GM19452 (cell line): ENCODE measurements around the gene INHBB.

ENCODE experiments used
- ATAC-seq: cut with Tn5 transposase; IDR thresholded peaks from one replicate; pipeline ENCODE4 v1.9.1; 2021; ENCODE audit not compliant: unreplicated experiment

INHBB gene

GRCh38 chr2:120341977-120342376, 4.0 kb upstream of the INHBB start:
- ATAC-seq, result no peak

GRCh38 chr2:120342446-120342845, 3.5 kb upstream of the INHBB start:
- no peak for ATAC-seq

DNA sequence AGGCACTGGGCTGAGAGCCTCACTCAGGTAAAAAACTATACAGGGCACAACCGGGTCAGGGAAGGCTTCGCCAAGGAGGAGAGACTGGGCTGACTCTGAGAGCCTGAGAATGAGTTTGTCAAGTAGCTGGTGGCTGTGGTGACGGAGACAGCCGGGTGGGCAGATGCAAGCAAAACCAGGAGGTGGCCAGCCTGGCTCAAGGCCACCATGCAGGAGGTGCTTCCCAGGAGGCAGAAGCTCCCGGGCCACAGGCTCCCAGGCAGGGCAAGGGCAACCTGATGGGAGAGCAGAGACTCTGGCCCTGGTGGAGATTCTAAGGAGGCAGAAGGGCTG, 2.9 kb upstream of the INHBB start:
- no peak for ATAC-seq

DNA sequence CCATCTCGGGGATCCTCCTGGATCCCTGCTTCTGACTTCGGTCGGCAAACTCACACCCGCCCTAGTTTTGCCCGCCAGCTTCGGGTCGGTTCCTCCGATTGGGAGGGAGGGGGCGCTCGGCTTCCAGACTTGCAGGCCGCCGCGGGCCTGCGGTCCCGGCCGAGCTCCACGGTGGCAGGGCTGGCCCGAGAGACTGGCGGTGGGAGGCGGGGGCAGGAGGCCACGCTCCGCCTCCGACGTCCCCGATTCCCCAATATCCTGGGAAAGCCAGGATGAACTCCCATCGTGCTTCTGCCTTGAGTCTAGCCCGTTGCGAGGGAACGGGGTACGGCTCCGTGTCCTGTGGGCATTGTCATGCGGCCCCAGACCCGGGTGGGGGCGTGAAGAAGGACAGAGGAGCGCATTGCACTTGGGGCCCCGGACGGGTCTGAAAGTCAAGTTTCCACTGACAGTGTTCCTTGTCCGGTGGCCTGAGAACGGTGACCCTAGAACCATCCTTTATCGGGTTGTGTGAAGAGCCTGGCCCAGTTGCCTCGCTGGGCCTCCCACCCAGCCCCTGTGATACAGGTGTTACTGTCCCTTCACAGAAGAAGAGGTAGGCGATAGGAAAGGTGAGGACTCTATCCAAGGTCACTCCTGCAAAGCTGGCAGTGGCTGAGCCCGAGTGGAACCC, 2.4 kb upstream of the INHBB start:
- ATAC-seq, result no peak

DNA sequence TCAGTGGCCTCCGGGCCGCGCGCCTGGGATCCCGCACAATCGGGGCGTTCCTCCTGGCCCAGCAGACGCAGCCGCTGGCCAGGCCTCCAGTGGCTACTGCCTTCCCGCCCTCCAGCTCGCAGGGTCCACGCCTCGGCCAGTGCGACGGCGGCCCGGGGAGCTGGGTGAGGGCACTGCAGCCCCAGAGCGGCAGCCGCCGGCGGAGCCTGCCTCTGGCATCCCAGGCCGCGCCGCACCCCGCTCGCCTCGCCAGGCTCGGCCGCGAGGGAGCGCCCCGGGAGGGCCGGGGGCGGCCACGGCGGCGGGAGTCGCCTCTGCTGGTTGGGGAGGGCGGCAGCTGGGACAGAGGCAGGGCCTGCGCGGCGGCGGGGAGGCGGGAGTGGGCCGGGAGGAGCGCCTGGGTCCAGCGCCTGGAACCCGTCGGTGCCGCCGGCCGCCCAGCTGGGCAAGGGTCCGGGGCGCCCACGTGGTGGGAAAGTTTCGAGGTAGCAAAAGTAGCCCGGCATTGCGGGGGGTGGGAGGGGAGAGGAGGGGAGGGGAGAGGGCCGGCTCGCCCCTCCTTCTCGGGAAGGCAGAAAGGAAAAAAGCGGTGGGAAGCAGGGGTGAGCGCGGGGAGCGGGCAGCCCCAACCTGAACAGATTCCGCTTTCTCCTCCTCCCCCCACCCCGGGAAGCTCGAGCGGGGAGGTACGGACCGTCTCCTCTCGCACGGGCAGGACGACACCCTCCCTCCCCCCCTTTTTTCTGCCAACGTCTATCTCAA, 1.5 kb upstream of the INHBB start:
- ATAC-seq, result no peak

GRCh38 chr2:120344976-120345581, 857 bp upstream of the INHBB start:
- no peak for ATAC-seq

GRCh38 chr2:120345608-120346007, 328 bp upstream of the INHBB start:
- ATAC-seq, result no peak

- ATAC-seq, result no peak
Measured at GRCh38 chr2:120346667-120347358, 877 bp downstream of the INHBB start.

GRCh38 chr2:120347396-120348060, 1.6 kb downstream of the INHBB start:
- no peak for ATAC-seq

DNA sequence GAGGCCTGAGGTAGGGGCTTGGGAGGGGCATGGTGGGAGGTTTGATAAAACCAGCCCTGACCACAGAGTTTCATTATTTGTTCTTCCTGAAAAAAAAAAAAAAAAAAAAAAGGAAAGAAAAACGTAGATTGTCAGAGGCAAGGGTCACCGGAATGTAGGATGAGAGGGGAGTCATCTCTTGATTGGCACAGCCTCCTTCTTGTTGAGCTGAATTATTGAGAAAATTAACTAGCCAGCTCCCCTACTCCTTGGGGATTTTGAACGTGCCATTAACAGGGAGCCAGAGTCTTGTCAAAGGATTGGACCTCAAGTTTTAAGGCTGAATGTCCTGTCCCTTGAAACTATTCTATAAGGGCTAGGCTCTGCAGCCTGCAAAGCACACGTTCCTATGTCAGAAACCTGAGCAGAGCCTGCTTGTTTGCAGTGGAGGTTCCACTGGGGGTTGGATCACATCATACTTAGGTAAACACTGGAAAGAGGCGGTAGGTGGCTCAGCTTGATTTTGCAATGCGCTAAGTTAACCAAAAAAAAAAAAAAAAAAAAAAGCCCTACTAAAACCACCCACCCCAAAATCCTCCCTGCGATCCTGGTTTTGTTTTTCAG, 2.3 kb downstream of the INHBB start:
- ATAC-seq, result no peak

GRCh38 chr2:120348737-120349439, 3.0 kb downstream of the INHBB start:
- no peak for ATAC-seq

- no peak for ATAC-seq
Measured at GRCh38 chr2:120349440-120349921, 3.5 kb downstream of the INHBB start.

GRCh38 chr2:120350080-120350479, 4.1 kb downstream of the INHBB start:
- no peak for ATAC-seq

DNA sequence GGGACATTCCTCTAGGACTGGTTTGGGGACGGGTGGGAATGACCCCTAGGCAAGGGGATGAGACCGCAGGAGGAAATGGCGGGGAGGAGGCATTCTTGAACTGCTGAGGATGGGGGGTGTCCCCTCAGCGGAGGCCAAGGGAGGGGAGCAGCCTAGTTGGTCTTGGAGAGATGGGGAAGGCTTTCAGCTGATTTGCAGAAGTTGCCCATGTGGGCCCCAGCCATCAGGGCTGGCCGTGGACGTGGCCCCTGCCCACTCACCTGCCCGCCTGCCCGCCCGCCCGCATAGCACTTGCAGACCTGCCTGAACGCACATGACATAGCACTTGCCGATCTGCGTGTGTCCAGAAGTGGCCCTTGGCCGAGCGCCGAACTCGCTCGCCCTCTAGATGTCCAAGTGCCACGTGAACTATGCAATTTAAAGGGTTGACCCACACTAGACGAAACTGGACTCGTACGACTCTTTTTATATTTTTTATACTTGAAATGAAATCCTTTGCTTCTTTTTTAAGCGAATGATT, 4.9 kb downstream of the INHBB start:
- no peak for ATAC-seq

DNA sequence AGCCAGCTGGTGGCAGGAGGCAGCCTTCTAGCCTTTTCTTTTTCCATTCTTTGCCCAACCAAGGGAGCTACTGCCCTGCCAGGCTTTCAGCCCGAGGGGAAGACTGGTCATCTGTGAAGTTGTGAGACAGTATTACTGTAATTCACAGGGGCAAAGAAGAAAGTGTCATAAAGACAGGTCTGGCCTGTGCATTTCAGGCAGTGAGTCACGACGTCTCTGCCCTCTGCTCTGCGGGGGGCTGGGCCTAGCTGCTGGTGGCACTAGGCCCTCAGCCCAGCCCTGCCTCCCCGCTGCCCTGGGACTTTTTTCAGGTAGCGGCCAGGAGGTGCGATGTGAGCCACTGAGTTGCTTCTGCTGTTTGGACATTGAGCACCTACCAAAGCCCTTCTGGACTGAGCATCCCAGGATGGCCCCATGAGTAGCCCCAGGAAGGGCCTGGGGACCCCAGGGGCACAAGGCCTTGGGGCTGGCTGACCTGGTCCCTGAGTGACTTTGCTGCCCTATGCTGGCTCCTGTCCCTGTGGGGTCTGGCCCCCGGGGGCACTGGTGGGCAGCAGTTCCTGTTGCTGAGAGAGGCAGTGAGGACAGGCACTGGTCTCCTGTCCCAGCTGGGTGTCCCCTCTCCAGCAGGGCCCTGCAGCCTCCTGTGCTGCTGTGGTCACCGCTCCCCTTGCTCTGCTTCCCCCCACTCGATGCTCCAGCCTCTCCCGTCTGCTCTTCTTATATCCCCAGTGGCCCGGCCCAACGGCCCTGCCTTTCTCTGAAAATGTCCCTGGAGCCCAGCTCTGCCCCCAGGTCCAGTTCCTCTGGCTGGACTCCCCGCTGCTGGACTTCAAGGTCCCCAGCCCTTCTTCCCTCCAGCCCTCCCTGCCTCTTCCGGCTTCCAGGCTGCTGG, 7.0 kb downstream of the INHBB start:
- ATAC-seq, result no peak

GRCh38 chr2:120353591-120353898, 7.6 kb downstream of the INHBB start:
- no peak for ATAC-seq

DNA sequence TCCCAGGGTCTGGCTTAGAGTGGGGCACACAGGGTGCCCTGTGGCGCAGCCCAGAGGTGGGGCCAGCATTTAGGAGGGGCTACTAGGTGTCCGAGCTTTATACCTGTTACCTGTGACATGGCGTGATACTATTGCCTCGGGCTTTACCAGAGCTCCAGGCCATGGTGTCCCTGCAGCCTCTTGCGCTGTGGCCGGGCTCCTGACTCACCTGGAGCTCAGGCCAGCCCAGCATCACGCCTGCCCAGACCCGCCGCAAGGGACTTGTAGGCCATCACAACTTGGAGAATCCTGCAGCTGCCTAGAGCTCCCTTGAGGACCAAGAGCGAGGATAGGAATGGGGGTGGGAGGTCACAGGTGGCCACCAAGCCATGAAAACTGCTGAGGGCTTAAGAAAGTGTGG, 8.0 kb downstream of the INHBB start:
- no peak for ATAC-seq

- ATAC-seq, result no peak
Measured at GRCh38 chr2:120354467-120354866, 8.5 kb downstream of the INHBB start.
